GM21529 (cell line): ENCODE data around the gene KIAA1671.

Experiments used
- ATAC-seq: cut with Tn5 transposase; IDR thresholded peaks from one replicate; pipeline ENCODE4 v1.9.1; 2021; ENCODE audit not compliant: unreplicated experiment

The KIAA1671 gene

GRCh38 chr22:25084405-25085107 lies 132.0 kb downstream of the KIAA1671 start:
- ATAC-seq, result no peak

GRCh38 chr22:25085156-25085555 lies 132.6 kb downstream of the KIAA1671 start:
- no peak for ATAC-seq

DNA sequence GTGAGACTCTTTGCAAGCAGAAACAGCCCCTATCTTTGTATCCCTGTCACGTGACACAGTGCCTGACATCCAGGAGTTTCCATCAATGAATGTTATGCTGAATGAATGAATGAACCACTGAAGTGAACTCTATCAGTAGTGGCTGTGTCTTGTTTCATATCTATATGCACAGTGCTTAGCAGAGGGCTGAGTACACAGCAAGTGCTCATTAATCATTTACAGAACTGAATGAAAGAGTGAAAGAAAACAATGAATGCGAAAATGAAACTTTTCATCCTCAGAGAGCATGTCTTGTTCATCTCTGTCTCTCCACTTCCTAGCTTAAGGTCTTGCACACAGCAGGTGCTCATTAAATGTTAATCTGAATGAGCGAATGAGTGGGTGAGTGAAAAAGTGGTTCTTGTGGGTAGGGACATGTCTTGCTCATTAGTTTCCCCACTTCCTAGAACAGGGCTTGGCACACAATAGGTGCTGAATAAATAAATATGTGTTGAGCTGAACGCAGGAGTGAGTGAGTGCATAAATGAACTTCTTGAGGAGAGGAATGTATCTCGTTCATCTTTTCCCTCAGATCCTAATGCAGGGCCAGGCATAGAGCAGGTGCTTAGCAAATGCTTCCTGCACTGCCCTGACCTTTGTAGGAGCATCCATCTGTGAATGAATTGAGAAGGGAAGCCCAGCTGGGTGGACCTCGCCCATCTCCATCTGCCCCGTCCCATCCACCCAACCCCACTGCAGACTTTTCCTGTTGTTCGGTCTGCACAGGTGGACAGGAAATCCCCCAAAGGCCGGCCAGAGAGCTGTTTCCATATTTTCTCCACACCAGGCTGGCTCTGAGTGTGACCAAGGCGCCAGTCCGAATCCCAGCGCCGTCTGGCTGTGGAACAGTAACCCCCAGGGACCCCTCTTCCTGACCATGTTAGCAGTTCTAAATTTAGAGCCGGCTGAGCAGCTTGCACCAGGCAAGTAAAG lies 133.7 kb downstream of the KIAA1671 start:
- peak; percentile 89 for ATAC-seq

- no peak for ATAC-seq
Observed at GRCh38 chr22:25086902-25087282, 134.4 kb downstream of the KIAA1671 start.

GRCh38 chr22:25090225-25090890 lies 137.8 kb downstream of the KIAA1671 start:
- ATAC-seq, result no peak

DNA sequence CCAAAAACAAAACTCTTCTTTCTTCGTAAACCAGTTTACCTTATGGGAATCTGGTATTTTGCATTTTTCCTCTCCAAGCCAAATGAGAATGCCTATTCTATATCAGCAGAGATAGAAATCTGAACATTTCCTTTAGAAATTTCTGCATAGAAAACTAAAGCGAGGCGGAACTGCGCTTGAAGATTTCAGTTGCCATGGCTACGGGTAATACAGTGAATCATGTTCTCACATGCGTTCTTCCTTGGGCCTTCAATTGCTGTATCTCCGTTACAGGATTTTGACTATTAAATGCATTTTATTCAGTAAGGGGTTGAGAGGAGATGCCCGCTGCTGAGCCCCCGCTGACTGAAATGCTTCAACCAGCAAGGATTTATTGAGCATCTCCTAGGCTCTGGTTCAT lies 138.9 kb downstream of the KIAA1671 start:
- no peak for ATAC-seq

GRCh38 chr22:25092119-25092518 lies 139.6 kb downstream of the KIAA1671 start:
- ATAC-seq, result no peak

GRCh38 chr22:25094579-25094978 lies 142.1 kb downstream of the KIAA1671 start:
- no peak for ATAC-seq

DNA sequence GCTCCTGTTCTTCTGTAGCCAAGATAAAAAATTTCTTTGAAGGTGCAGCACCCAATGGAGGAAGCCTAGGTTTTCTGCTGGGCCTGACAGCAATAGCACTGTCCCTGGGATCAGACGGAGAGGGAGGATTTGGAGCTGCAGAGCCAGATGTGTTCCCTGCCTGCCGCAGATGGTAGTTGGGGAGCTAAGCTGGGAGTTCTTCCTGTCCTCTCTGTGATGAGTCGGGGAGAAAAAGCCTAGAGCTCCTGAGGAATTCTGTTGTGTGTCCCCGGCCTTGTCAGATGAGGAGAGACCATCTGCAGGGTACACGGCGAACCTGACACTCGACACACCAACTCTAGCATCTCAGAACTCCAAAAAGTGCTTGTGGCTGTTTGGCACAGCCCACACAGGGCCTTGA lies 143.4 kb downstream of the KIAA1671 start:
- no peak for ATAC-seq

DNA sequence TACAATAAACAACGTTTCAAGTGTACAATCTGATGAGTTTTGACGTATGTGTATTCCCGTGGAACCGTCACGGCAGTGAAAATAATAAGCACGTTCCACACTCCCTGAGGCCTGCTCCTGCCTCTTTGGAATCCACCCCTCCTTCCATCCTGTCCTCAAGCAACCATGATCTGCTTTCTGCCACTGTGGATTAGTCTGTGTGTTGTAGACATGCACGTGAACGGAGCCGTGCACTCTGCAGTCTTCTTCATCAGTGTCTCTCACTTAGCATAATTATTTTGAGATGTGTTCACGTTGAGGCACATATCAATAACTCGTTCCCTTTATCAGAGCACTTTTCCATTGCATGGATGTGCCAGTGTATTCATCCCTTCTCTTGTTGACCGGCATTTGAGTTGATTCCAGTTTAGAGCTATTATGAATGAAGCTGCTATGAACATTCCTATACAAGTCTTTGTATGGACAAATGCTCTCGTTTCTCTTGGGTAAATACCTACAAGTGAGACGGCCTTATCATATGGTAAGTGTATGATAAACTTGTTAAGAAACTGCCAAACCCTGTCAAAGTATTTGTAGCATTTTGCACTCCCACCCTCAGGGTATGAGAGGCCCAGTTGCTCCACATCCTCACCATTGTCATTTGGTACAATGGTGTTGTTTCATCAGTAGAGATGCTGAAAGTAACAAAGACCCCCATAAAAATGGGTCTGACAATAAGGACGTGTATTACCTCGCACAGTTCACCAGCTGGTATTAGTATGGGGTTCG lies 144.3 kb downstream of the KIAA1671 start:
- ATAC-seq, result no peak

- no peak for ATAC-seq
Observed at GRCh38 chr22:25098445-25099081, 146.0 kb downstream of the KIAA1671 start.

DNA sequence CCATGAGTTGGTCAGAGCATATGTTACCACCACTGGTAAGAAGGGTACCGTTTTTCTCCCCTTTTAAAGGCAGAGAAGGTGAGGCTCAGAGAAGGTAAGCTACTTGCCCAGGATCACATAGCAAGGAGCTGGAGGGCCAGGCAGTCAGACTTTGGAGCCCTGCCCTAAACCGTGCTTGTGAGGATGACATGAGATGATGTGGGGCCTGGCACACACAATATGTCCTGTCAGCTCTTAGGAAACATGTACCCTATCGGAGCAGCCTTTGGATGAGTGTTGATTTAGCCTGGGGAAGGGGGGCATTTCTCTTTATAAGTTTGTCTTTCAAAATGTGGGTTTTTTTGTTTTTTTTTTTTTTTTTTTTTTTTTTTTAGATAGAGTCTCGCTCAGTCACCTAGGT lies 146.7 kb downstream of the KIAA1671 start:
- ATAC-seq, result no peak

- ATAC-seq, result no peak
Observed at GRCh38 chr22:25100402-25100801, 147.9 kb downstream of the KIAA1671 start.

DNA sequence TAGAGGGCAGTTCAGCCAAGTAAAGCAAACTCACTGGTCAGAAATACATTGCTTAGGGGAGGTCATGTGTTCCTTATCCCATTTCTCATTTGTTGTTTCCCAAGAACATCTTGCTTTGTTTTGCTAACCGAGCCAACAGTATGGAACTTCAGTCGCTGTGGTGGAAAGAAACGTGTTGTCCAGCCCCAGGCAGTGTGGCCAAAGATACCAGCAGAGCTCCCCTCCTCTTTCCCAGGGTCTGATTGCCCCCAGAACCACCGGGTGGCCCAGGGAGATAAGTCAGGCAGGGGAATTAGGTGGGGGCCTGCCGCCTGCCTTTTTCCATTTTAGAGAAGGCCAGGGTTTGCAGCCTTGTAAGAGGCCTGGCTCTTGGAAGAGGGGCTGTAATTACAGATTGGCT lies 148.4 kb downstream of the KIAA1671 start:
- no peak for ATAC-seq

GRCh38 chr22:25101501-25101900 lies 149.0 kb downstream of the KIAA1671 start:
- no peak for ATAC-seq

DNA sequence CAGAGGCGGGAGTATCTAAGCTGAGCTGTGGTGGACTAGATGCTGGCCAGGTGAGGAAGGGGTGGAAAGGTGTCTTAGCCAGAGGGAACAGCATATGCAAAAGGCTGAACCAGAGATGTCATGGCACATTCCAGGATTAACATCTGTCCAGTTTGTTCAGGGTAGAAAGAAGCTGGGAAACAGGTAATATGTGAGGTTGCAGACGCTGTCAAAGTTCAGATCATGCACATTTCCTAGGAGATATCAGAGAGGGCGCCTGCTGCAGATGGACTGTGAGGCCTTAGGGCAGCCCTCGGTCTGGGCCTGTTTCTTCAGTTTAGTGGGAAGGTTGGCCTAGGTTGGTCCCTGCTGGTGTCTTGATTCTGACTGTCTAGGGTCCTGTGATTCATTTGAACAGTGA lies 149.5 kb downstream of the KIAA1671 start:
- no peak for ATAC-seq

DNA sequence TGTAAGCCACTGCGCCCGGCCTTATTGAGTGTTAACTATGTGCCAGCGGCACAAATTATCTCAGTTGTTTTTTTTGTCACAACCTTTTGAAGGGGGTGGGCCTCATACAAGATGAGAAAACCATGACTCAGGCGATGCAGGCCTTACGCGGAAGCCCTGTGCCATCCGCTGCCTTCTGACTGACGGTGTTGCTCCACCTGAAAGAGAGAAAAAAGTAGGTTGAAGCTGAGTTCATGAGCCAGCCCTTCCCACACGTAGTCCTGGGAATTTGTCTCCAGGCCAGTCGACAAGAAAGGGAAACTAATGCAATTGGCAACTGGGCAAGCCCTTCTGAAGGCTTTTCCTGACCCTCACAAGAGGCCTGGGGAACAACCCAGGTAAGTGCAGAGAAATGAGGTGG lies 150.2 kb downstream of the KIAA1671 start:
- ATAC-seq, result no peak

- ATAC-seq, result no peak
Observed at GRCh38 chr22:25104367-25104766, 151.9 kb downstream of the KIAA1671 start.

- no peak for ATAC-seq
Observed at GRCh38 chr22:25105817-25106650, 153.5 kb downstream of the KIAA1671 start.
